HUES6 (cell line): ENCODE data around the gene SDF2L1.

Source experiments
- H3K27ac ChIP-seq: 2 replicates; pipeline ENCODE4 v1.7.0; 2013; ENCODE audit warnings: low read depth, mild to moderate bottlenecking, low read length, inconsistent platforms
- H3K27me3 ChIP-seq: 2 replicates; pipeline ENCODE4 v1.6.1; 2013; ENCODE audit warnings: low read length; ENCODE audit not compliant: control insufficient read depth, insufficient read depth
- H3K36me3 ChIP-seq: 2 replicates; pipeline ENCODE4 v1.6.1; 2013; ENCODE audit warnings: low read length; ENCODE audit not compliant: control insufficient read depth, insufficient read depth
- H3K4me1 ChIP-seq: 2 replicates; pipeline ENCODE4 v1.6.1; 2013; ENCODE audit warnings: low read length; ENCODE audit not compliant: control insufficient read depth, insufficient read depth
- H3K4me3 ChIP-seq: 2 replicates; pipeline ENCODE4 v1.5.1; 2013; ENCODE audit warnings: low read depth, low read length
- H3K9ac ChIP-seq: one replicate; pipeline ENCODE4 v1.6.1; 2013; ENCODE audit warnings: mild to moderate bottlenecking, low read length
- H3K9me3 ChIP-seq: 2 replicates; pipeline ENCODE4 v1.6.1; 2013; ENCODE audit warnings: low read depth, low read length; ENCODE audit not compliant: control insufficient read depth, insufficient read depth

SDF2L1 gene

DNA sequence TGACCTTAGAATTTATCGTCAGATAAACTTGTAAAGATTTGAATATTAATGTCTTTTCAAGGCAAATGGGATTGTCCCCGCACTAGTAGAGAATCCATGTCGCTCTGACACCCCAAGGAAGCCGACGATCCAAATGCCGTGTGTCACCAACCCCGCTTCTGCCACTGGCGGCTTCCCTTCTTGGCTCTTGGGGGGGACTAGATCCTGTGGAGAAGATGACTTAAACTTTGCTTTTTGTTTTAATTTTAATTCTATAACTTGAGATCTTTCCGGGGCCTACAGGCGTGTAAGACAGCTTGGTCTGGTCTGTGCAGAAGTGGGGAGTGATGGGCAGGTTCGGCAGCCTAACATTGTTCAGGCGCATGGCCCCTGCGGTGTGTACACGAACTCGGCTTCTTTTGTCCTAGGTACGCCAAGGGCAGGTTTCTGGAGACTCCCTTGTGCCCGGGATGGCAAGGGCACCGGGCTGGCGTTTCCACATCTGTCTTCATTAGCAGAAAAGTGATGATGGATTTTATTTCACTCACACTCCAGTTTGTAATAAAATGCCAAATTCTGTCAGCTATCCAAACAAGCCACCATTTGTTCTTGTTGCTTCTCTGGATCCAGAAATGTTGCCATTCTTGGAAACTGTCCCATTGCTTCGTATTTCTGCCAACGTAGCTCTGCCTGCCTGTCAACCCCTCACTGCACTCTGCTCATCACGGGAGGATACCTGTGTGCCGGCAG, 19.0 kb upstream of the SDF2L1 start:
- Histone ChIP-seq H3K9me3 (no peaks in the 10 kb centered on the region), H3K4me3 (no peak overlapping the region), H3K27me3 (no peaks in the 10 kb centered on the region), H3K9ac (no peak overlapping the region), H3K36me3 (peaks cover 37% of the 10 kb centered on the region), H3K27ac (no peak overlapping the region), H3K4me1 (no peaks in the 10 kb centered on the region; the same call in 1 of the 2 replicates)

DNA sequence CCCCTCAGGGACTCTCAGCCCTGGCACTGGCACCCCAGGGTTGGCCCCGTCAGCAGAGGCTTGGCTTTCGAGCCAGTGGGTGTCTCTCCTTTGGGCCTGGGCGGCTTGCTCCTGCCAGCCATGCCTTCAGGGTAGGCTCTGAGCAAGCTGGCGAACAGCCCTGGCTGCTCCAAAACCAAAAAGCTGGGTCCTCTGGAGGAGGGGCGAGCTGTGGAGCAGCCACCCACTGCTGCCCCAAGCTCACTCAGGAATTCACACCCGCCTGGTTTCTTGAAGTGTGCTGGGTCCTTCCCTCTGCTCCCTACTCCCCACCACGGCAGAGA, 18.5 kb upstream of the SDF2L1 start:
- H3K9ac ChIP-seq, result no peak overlapping the region

DNA sequence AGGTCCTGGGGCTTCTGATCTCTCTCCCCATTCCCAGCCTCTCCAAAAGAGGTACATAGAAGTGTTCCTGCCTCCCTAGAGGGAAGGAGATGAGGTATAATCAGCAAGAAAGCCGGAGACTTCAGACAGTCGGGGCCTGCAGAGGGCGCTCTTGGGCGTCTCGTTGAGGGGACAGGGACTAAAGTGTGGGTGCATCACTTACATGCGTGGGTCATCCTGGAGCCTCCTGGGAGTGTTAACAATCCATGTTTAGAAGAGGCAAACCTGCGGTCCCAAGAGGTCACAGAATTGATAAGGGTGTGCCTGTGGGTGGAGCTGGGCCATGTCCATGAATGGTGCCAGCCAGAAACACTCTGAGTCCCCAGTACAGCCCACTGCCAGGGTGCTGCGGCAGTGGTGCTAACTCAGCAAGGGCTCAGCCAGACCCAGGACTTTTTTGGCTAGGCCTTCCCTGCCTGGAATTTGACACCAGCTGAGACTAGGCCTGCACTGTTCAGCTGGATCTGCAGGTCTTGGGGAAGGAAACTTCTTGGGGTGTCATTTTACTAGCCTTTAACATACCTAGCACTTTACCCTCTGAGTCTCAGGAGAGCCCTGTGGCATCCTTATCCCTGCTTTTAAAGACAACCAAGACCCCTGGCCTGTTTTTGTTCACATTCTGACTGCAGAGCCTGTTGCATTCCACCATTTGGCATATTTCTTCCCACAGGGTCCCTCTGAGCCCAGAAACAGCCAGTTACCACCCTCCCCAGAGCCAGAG, 17.8 kb upstream of the SDF2L1 start:
- no peak overlapping the region for H3K27ac ChIP-seq
- peaks cover 4% of the 10 kb centered on the region; the same call in 1 of the 2 replicates for H3K4me1 ChIP-seq

More for the DNA sequence above, 18.5 kb upstream of the SDF2L1 start:
- Histone ChIP-seq H3K27ac (no peak overlapping the region), H3K4me1 (no peaks in the 10 kb centered on the region; the same call in 1 of the 2 replicates), H3K9me3 (no peaks in the 10 kb centered on the region), H3K4me3 (no peak overlapping the region), H3K36me3 (peaks cover 42% of the 10 kb centered on the region), H3K27me3 (no peaks in the 10 kb centered on the region)

DNA sequence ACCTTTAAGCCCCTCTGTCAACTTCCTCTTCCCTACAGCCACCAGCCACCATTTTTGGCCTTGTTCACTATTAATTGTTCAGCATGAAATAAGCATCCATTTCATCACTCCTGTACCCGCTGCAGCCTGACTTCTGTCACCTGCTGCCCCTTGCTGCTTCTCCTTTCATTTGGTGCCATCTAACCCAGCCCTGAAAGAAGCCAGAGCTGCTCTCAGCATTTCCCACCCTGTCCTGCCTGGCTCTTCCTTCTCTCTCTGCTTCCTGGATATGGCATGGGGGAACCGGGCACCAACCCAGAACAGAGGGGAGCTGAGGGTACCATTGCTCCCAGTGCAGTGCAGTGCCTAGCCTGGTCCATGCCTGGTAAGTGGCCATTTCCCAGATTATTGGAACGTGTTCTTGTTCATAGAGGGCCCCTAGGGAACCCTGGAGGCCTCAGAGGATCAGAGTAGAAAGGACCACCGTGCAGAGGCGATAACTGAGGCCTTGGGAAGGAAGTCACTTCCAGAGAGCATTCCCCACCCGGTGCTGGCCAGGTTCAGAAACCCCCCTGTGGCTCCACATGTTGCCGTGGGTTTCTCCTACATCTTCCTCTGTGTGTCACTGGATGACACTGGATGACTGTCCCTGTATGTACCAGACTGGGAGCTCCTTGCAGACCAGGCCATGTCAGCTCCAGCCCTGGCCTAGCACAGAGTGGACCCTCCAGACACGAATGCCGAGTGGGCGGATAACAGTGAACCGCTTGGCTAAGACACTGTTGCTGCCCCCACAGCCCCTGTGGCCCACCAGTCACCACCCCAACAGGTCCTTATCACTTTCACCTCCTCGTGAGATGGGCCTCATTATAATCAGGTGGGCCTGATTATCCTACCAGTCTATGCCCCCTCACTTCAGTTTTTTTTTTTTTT, 17.0 kb upstream of the SDF2L1 start:
- Histone ChIP-seq H3K4me3 (no peak overlapping the region), H3K36me3 (peaks cover 35% of the 10 kb centered on the region), H3K27ac (no peak overlapping the region), H3K27me3 (no peaks in the 10 kb centered on the region), H3K4me1 (peaks cover 4% of the 10 kb centered on the region; the same call in 1 of the 2 replicates), H3K9me3 (no peaks in the 10 kb centered on the region), H3K9ac (no peak overlapping the region)

More for the DNA sequence above, 17.8 kb upstream of the SDF2L1 start:
- Histone ChIP-seq H3K27me3 (no peaks in the 10 kb centered on the region), H3K9ac (no peak overlapping the region), H3K9me3 (no peaks in the 10 kb centered on the region), H3K36me3 (peaks cover 37% of the 10 kb centered on the region), H3K4me3 (no peak overlapping the region)

DNA sequence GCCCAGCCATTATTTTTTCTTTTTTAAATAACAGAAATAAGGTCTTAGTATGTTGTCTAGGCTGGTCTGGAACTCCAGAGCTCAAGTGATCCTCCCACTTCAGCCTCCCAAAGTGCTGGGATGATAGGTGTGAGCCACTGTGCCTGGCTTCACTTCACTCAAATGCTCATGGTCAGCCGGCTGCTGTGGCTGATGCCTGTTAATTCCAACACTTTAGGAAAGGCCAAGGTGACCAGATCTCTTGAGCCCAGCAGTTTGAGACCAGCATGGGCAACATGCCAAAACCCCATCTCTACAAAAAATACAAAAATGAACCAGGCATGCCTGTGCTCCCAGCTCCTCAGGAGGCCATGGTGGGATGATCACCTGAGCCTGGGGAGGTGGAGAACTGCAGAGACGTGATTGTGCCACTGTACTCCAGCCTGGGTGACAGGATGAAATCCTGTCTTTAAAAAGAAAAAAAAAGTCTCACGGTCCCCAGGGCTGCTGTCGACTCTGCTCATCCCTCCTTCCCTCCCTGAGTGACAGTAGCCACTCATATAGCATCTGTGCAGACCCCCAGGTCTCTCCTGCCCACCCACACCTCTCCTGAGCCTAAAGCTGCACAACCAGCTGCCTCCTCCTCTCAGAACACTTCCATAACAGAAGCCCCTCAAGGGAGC, 15.9 kb upstream of the SDF2L1 start:
- Histone ChIP-seq H3K4me3 (no peak overlapping the region), H3K9ac (no peak overlapping the region), H3K27ac (no peak overlapping the region), H3K27me3 (no peaks in the 10 kb centered on the region), H3K4me1 (peaks cover 4% of the 10 kb centered on the region; the same call in 1 of the 2 replicates), H3K9me3 (no peaks in the 10 kb centered on the region), H3K36me3 (peaks cover 27% of the 10 kb centered on the region)

DNA sequence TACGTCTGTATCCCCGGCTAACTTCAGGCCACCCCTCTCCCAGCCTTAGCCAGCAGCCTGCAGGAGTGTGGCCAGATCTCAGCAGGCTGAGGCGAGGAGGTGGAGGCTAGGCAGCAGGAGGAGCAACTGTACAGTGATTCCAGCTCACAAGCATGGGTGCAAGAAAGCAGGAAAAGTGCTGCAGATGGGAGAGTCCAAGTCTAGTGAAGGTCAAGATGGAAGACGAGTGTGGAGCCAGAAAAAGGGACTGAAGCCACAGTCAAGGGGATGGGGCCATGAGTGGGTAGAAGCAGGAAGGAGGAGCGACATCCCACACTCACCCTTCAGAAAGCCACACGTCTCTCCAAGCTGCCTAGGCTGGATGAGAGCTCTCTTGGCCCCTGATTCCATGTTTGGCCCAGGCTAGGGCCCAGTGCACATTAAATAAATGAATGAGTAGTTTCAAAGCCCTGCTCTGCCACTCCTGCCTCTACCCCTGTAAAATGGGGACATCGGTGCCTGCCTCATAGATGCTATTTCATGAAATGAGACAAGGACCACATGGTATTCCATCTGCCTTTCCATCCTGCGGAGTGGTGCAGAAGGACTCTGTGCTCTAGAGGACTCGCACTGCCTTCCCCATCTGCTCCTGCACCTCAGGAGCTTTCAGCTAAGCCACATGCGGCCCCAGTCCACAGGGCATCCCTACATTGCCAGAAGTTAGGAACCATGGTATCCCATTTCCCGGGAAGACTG, 15.2 kb upstream of the SDF2L1 start:
- Histone ChIP-seq H3K4me3 (no peak overlapping the region), H3K36me3 (peaks cover 25% of the 10 kb centered on the region), H3K27me3 (no peaks in the 10 kb centered on the region), H3K9ac (no peak overlapping the region), H3K4me1 (peaks cover 4% of the 10 kb centered on the region; the same call in 1 of the 2 replicates), H3K9me3 (no peaks in the 10 kb centered on the region), H3K27ac (no peak overlapping the region)

DNA sequence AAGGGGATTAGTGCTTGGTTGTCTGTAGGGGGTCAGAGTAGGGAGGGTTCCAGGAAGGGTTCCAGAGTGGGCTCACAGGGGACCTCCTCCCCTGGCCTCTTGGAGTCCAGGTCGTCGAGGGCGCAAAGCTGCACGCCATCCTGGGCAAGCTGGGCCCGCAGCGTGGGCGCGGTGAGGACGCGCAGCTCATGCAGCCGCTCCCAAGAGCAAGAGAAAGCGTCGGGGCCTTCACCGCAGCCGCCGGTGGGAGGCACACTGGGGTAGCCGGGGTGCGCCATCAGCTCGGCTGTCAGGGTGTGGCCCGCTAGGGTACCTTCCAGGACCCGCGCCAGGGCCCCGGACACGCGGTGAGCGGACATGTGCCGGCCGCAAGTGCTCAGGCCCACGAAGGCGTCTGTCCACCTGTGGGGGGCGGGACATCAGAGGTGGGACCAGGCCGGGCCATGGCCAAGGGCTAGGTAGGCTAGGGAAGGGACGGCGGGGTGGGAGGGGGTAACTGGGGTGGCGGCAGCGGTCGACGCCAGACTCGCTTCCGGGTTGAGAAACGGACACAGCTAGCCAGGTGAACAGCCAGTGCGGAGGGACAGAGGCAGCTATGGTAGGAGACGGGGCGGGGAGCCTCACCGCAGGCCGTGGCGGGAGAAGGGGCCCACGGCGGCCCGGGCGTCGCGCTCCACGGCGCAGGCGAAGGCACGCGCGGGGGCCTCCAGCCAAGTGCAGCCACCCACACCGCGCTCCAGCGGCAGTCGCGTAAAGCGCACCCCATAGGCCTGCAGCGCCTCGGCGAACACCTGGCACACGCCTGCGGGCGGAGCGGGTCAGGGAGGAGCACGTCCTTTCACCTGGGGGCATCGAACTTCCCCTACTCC, 13.5 kb upstream of the SDF2L1 start:
- Histone ChIP-seq H3K27me3 (no peaks in the 10 kb centered on the region), H3K27ac (no peak overlapping the region; the same call in 1 of the 2 replicates), H3K4me3 (peak overlapping the region; percentile 95), H3K4me1 (peaks cover 4% of the 10 kb centered on the region; the same call in 1 of the 2 replicates), H3K9me3 (no peaks in the 10 kb centered on the region), H3K36me3 (peaks cover 10% of the 10 kb centered on the region), H3K9ac (peak overlapping the region; percentile 91)

DNA sequence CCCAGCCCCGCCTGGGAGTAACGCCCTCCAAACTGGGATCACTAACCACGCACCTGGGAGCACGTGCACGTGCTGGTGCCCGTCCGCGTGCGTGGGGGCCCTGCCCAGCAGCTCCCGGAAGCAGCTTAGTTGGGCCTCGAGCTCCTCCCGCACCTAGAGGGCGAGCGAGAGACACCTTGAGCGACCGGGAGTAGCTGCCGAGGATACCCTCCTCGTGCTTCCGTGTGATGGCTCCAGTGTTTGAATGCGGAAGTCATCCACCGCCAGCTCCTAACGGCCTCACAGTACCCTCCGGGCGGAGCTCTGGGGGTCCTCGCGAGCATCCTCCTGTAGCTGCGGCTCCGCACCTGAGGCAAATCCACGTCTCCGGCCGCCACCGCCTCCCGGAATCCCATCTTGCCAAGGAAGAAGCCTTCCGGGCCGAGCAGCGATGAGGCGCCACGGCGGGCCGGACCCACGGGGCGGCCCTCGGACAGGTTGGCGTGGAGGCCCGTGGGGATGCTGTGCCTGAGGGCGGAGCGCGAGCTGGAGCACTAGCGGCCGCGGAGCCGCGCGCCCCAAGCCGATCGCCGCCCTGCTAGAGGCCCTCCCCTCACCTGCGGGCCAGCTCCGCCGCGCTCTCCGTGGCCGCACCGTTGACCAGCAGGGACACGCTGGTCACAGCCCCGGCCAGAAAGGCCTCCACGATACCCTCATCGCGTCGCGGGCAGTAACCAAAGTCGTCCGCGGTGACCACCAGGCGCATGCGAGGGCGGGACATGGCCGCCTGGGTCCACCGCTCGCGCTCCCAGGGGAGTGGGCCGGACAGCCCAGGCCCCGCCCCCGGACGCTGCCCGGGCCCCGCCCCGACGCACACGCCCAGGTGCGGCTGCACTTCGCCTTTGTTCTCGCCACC, 12.6 kb upstream of the SDF2L1 start, which contains the start of gene YDJC:
YDJC (minus strand) TSS at position 768 of the 895 bp plus-strand sequence; CDS start at position 760, 8 bp downstream.
- peaks cover 10% of the 10 kb centered on the region for H3K36me3 ChIP-seq
- peak within 1 kb of the TSS; percentile 84; the same call in 1 of the 2 replicates for H3K27ac ChIP-seq
- H3K27me3 ChIP-seq, result no peaks in the 10 kb centered on the region
- H3K9ac ChIP-seq, result peak within 1 kb of the TSS; percentile 91
- H3K4me1 ChIP-seq, result peaks cover 4% of the 10 kb centered on the region; the same call in 1 of the 2 replicates
- H3K9me3 ChIP-seq, result no peaks in the 10 kb centered on the region
- peak within 1 kb of the TSS; percentile 95 for H3K4me3 ChIP-seq
